SK-N-MC (cell line): Measurements from ENCODE around the gene HOXB13.

ENCODE experiments used
- DNase-seq: peaks from one replicate; pipeline ENCODE4 v3.0.0-alpha.2; 2011; ENCODE audit warnings: low read depth, low spot score
- H3K27ac ChIP-seq: fragments of 200-600 bp; sonication (generic); 2 replicates; pipeline ENCODE4 v1.5.1; 2016; ENCODE audit warnings: mixed run types
- H3K36me3 ChIP-seq: fragments of 200-600 bp; sonication (generic); 2 replicates; pipeline ENCODE4 v1.6.1; 2017; ENCODE audit warnings: antibody characterized with exemption, low read length, mixed read lengths; ENCODE audit not compliant: insufficient read depth
- H3K4me3 ChIP-seq: fragments of 200-600 bp; sonication (generic); 2 replicates; pipeline ENCODE4 v1.5.1; 2016
- H3K9ac ChIP-seq: fragments of 200-600 bp; sonication (generic); 2 replicates; pipeline ENCODE4 v1.8.0; 2017; ENCODE audit warnings: mixed run types, mixed read lengths; ENCODE audit not compliant: insufficient read length
- H3K9me3 ChIP-seq: fragments of 200-600 bp; sonication (generic); 2 replicates; pipeline ENCODE4 v1.6.1; 2017; ENCODE audit warnings: low read depth, mild to moderate bottlenecking, antibody characterized with exemption, low read length, moderate library complexity, mixed read lengths
- EZH2 ChIP-seq: fragments of 200-600 bp; sonication (generic); IDR thresholded peaks from one replicate; pipeline ENCODE4 v1.6.1; 2017; ENCODE audit warnings: antibody characterized with exemption
- FOXP2 ChIP-seq: optimal IDR thresholded peaks from 2 replicates; pipeline ENCODE3; 2011; ENCODE audit warnings: mild to moderate bottlenecking, moderate library complexity; ENCODE audit not compliant: insufficient read depth; ENCODE audit errors: extremely low read length, control extremely low read depth
- POLR2AphosphoS5 ChIP-seq: IDR thresholded peaks from 2 replicates; pipeline ENCODE4 v1.6.1; 2012; ENCODE audit warnings: mild to moderate bottlenecking, low read depth, low read length, borderline replicate concordance

HOXB13 gene

GRCh38 chr17:48738803-48739526 is 10.4 kb upstream of the HOXB13 start:
- Histone ChIP-seq H3K9ac (no peak overlapping the region), H3K36me3 (no peaks in the 10 kb centered on the region), H3K4me3 (no peak overlapping the region), H3K27ac (0 out of 2 replicates have a peak overlapping the region, but pooled peaks have one; percentile 36), H3K9me3 (no peaks in the 10 kb centered on the region)
- DNase-seq: no peak
- no peak for TF ChIP-seq POLR2AphosphoS5
- no peak for TF ChIP-seq EZH2
- TF ChIP-seq FOXP2: no peak

GRCh38 chr17:48738424-48738802 is 9.9 kb upstream of the HOXB13 start:
- TF ChIP-seq FOXP2: no peak
- TF ChIP-seq EZH2: no peak
- TF ChIP-seq POLR2AphosphoS5: no peak
- no peak for DNase-seq
- H3K9ac ChIP-seq: no peak overlapping the region
- no peak overlapping the region for H3K27ac ChIP-seq
- no peaks in the 10 kb centered on the region for H3K36me3 ChIP-seq
- H3K4me3 ChIP-seq: no peak overlapping the region
- no peaks in the 10 kb centered on the region for H3K9me3 ChIP-seq

GRCh38 chr17:48737330-48738043 is 8.9 kb upstream of the HOXB13 start:
- H3K27ac ChIP-seq: no peak overlapping the region
- TF ChIP-seq EZH2 (no peak), FOXP2 (no peak), POLR2AphosphoS5 (no peak)
- H3K9me3 ChIP-seq: no peaks in the 10 kb centered on the region
- H3K36me3 ChIP-seq: no peaks in the 10 kb centered on the region
- no peak for DNase-seq
- H3K4me3 ChIP-seq: no peak overlapping the region
- no peak overlapping the region for H3K9ac ChIP-seq

GRCh38 chr17:48735062-48735351 is 6.5 kb upstream of the HOXB13 start:
- Histone ChIP-seq H3K9me3 (no peaks in the 10 kb centered on the region), H3K27ac (peak overlapping the region; percentile 99; the same call in 1 of the 2 replicates), H3K36me3 (no peaks in the 10 kb centered on the region), H3K9ac (peak overlapping the region; percentile 84), H3K4me3 (peak overlapping the region; percentile 74)
- TF ChIP-seq FOXP2: no peak
- TF ChIP-seq POLR2AphosphoS5: no peak
- TF ChIP-seq EZH2: no peak
- no peak for DNase-seq

- Histone ChIP-seq H3K4me3 (peak overlapping the region; percentile 74), H3K27ac (peak overlapping the region; percentile 99), H3K36me3 (no peaks in the 10 kb centered on the region), H3K9me3 (no peaks in the 10 kb centered on the region), H3K9ac (peak overlapping the region; percentile 84)
- TF ChIP-seq EZH2: no peak
- TF ChIP-seq FOXP2: no peak
- no peak for TF ChIP-seq POLR2AphosphoS5
- DNase-seq: no peak
Observed at GRCh38 chr17:48734333-48735061, 5.9 kb upstream of the HOXB13 start.

GRCh38 chr17:48733632-48734328 is 5.2 kb upstream of the HOXB13 start:
- Histone ChIP-seq H3K27ac (peak overlapping the region; percentile 99), H3K9me3 (no peaks in the 10 kb centered on the region), H3K9ac (peak overlapping the region; percentile 84), H3K4me3 (peak overlapping the region; percentile 74), H3K36me3 (no peaks in the 10 kb centered on the region)
- DNase-seq: no peak
- TF ChIP-seq EZH2 (no peak), POLR2AphosphoS5 (no peak), FOXP2 (no peak)

- Histone ChIP-seq H3K36me3 (no peaks in the 10 kb centered on the region), H3K9ac (peak overlapping the region; percentile 84), H3K9me3 (no peaks in the 10 kb centered on the region), H3K27ac (peak overlapping the region; percentile 99), H3K4me3 (peak overlapping the region; percentile 74)
- DNase-seq: no peak
- TF ChIP-seq EZH2: no peak
- no peak for TF ChIP-seq POLR2AphosphoS5
- TF ChIP-seq FOXP2: no peak
Observed at GRCh38 chr17:48732688-48733629, 4.4 kb upstream of the HOXB13 start.
